ENCODE data around the gene PRG3.
A peak's percentile ranks its signal among the peaks of the same experiment; 100 is the strongest.

Gene PRG3

DNA sequence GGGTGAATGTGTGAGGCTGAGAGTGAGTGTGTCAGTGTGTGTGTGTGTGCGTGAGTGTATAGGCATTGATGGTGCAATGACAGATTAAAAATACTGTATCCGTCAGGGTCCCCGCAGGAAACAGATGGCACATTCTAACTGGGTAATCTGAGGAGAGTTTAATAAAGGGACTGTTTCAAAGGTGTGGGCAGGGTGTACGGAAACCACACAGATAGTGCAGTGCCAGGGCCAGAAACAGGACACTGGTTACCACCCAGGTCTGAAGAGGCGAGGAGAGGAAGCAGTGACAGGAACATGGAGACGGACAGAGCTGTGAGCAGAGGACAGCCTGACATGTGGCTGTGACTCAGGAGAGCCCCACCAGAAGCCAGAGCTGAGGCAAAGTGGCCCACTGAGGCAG, 26.3 kb downstream of the PRG3 start:
- TF ChIP-seq, protein P1, sequence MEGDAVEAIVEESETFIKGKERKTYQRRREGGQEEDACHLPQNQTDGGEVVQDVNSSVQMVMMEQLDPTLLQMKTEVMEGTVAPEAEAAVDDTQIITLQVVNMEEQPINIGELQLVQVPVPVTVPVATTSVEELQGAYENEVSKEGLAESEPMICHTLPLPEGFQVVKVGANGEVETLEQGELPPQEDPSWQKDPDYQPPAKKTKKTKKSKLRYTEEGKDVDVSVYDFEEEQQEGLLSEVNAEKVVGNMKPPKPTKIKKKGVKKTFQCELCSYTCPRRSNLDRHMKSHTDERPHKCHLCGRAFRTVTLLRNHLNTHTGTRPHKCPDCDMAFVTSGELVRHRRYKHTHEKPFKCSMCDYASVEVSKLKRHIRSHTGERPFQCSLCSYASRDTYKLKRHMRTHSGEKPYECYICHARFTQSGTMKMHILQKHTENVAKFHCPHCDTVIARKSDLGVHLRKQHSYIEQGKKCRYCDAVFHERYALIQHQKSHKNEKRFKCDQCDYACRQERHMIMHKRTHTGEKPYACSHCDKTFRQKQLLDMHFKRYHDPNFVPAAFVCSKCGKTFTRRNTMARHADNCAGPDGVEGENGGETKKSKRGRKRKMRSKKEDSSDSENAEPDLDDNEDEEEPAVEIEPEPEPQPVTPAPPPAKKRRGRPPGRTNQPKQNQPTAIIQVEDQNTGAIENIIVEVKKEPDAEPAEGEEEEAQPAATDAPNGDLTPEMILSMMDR (conservative IDR thresholded peaks at IDR 0.05; ENCODE audit: low read depth, low read length) = no peak
- no peak for DNase-seq (ENCODE audit: low read depth)
- H3K4me3 ChIP-seq (ENCODE audit: low read length) = no peak overlapping the region

DNA sequence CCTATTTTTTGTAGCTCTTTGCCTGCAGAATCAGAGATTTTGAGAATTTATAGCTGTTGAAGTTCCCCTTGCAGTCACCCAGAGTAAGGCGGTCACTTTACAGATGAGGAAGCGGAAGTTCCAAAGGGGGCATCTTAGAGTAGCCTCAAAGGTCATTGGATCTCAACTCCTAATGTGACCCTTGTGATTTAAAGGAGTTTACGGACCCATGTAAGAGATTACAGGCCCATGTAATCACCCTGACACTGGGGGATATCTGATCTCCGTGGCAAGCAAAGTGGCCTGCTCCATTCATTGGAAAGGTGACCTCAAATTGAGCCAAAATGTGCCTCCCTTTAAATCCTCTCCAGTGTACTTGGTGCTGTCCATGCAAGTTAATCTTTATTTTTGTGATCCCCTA, 27.1 kb downstream of the PRG3 start:
- TF ChIP-seq, protein P1 (conservative IDR thresholded peaks at IDR 0.05; ENCODE audit: low read depth, low read length) = no peak
- H3K4me3 ChIP-seq (ENCODE audit: low read length) = no peak overlapping the region
- DNase-seq (ENCODE audit: low read depth) = no peak

DNA sequence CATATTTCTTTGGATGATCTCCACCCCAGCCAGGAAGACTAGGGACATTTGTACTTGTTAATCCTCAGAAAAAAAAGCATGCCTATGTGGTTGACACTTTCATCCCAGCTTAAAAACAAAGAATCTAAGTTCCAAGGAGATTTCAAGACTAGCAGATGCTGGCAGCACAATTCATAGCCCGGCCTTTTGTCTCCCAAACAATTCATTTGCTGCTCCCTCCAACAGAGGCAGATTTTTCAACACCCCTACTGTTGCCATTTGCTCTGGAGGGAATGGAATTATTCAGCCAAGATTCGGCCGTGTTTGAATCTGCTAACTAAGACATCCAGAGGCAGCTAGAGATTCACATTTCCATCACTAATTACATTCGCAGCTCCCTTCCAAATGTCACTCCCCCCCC, 27.5 kb downstream of the PRG3 start:
- no peak overlapping the region for H3K4me3 ChIP-seq (ENCODE audit: low read length)
- TF ChIP-seq, protein P1 (conservative IDR thresholded peaks at IDR 0.05; ENCODE audit: low read depth, low read length) = no peak

DNA sequence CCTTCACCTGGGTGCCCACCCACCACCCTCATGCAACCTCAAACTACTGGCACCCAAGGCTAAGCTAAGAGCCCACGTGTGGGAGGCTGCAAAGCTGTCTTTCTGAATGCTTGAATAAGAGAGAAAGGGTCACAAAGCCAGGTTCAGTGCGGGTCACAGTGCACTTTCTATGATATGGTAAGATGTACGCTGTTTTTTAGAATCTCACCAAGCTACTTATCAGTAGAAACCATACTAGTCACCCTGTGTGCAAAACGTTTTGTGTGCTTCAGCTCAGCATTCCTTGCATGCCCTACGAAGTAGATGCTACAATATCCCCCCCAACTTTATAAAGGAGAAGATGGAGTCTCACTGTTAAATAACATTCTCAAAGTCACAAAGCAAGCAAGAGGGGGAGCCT, 27.9 kb downstream of the PRG3 start:
- TF ChIP-seq, protein P1 (conservative IDR thresholded peaks at IDR 0.05; ENCODE audit: low read depth, low read length) = no peak
- no peak for DNase-seq (ENCODE audit: low read depth)
- H3K4me3 ChIP-seq (ENCODE audit: low read length) = no peak overlapping the region

More for the DNA sequence above, 27.5 kb downstream of the PRG3 start:
- DNase-seq (ENCODE audit: low read depth) = no peak

DNA sequence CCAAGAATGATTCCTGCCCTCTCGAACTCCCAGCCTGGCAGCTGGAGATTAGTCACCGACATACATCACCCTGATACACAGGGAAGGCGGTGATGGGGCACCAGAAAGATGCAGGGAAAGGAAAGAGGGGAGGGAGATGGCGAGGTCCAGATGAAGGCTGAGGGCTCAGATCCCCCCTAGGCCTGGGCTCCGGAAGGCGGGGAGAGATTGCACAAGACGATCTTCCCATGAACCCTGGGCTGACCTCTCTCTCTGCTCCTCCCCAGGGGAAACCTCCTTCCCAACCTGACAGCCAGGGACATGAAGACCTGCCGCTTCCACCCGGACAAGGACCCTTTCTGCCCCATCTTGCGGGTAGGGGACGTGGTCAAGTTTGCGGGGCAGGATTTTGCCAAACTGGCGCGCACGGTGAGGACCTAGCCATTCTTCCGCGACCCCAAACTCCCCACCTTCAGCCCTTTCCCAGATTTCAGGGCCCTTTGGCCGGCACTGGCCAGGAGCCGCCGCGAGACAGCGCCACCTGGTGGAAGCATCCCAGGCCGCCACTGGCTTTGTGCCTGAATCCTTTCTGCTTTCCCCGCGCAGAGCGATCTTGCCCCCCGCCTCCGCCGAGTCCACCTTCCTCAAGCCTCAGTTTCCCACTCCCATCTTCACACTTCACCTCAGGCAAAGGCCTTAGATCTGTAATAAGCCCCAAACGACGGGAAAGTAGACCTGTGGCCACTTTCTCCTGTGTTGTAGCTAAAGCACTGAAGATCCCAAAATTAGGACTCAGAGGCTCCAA, 31.3 kb downstream of the PRG3 start:
- TF ChIP-seq, protein P1 (conservative IDR thresholded peaks at IDR 0.05; ENCODE audit: low read depth, low read length) = peak; percentile 87
- H3K4me3 ChIP-seq (ENCODE audit: low read length) = no peak overlapping the region
- no peak for DNase-seq (ENCODE audit: low read depth)

DNA sequence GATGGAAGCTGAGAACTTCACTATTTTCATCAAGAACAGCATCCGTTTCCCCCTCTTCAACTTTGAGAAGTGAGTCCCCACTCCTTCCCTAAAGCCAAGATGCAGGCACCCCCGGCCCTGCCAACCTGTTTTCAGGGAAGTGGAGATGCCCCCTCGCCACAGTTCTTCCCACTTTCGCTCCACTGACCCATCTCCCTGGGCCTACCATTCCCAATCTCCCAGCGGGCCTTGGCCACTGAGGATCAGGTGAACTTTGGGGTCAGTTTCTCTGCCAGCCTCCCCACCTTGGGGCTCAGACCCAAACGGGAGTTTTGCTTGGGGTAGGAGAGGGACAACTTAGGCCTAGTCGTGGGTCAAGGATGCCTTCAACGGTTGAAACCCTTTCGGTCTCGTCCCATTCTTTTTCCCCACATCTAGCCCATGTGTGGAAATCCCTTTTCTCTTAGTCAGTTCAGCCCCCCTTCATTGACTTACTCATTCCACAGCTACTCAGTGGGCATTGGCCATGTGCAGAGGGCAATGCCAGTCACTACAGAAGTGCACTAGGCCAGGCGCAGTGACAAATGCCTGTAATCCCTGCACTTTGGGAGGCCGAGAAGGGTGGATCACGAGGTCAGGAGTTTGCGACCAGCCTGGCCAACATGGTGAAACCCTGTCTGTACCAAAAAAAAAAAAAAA, 32.2 kb downstream of the PRG3 start:
- no peak for DNase-seq (ENCODE audit: low read depth)
- TF ChIP-seq, protein P1 (conservative IDR thresholded peaks at IDR 0.05; ENCODE audit: low read depth, low read length) = no peak
- H3K4me3 ChIP-seq (ENCODE audit: low read length) = no peak overlapping the region

DNA sequence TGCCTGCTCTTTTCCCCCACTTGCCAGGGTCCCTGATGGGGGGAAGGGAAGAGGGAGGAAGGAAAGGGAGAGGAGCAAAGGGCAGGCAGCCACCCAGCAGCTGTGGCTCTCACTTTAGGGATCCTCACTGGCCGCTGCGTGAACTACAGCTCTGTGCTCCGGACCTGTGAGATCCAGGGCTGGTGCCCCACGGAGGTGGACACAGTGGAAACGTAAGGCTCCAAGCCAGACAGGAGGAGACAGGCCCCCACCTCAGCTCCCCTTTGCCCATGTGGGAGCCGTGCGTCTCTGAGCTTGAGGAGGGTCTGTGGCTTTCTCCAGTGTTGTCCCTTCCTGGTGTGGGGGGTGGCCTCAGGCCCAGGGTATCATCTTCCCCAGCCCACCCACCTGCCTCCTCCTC, 32.9 kb downstream of the PRG3 start:
- DNase-seq (ENCODE audit: low read depth) = no peak
- TF ChIP-seq, protein P1 (conservative IDR thresholded peaks at IDR 0.05; ENCODE audit: low read depth, low read length) = no peak
- H3K4me3 ChIP-seq (ENCODE audit: low read length) = no peak overlapping the region

Data from retinal pigment epithelial cell (primary cell).